Ishikawa (cell line): ENCODE data around the gene MYRFL.
A peak's percentile ranks its signal among the peaks of the same experiment; 100 is the strongest.

Experiments
- CEBPB ChIP-seq: IDR thresholded peaks from 2 replicates; pipeline ENCODE4 v1.6.1; 2012
- CREB1 ChIP-seq: IDR thresholded peaks from 2 replicates; pipeline ENCODE4 v1.6.1; 2012; ENCODE audit warnings: low read depth
- EGR1 ChIP-seq: IDR thresholded peaks from 2 replicates; pipeline ENCODE4 v1.6.1; 2012
- EP300 ChIP-seq: IDR thresholded peaks from 2 replicates; pipeline ENCODE4 v1.6.1; 2012; ENCODE audit warnings: borderline replicate concordance
- FOXM1 ChIP-seq: IDR thresholded peaks from 2 replicates; pipeline ENCODE4 v1.6.1; 2012; ENCODE audit warnings: low read depth, borderline replicate concordance
- NFIC ChIP-seq: IDR thresholded peaks from 2 replicates; pipeline ENCODE4 v1.6.1; 2012
- RAD21 ChIP-seq: IDR thresholded peaks from 2 replicates; pipeline ENCODE4 v1.6.1; 2012; ENCODE audit warnings: low read depth
- TAF1 ChIP-seq: IDR thresholded peaks from 2 replicates; pipeline ENCODE4 v1.6.1; 2012; ENCODE audit warnings: low read depth, mild to moderate bottlenecking
- TCF12 ChIP-seq: IDR thresholded peaks from 2 replicates; pipeline ENCODE4 v1.6.1; 2012; ENCODE audit warnings: low read depth
- TEAD4 ChIP-seq: IDR thresholded peaks from 2 replicates; pipeline ENCODE4 v1.6.1; 2012
- YY1 ChIP-seq: IDR thresholded peaks from 2 replicates; pipeline ENCODE4 v1.6.1; 2012; ENCODE audit warnings: low read depth
- ZBTB7A ChIP-seq: IDR thresholded peaks from 2 replicates; pipeline ENCODE4 v1.6.1; 2012; ENCODE audit warnings: low read depth
- TF ChIP-seq, protein P1 (sequence below): IDR thresholded peaks from 2 replicates; pipeline ENCODE4 v1.6.1; 2012; ENCODE audit warnings: low read depth, mild to moderate bottlenecking
- TF ChIP-seq, protein P2 (sequence below): IDR thresholded peaks from 2 replicates; pipeline ENCODE4 v1.6.1; 2012
- TF ChIP-seq, protein P3 (sequence below): IDR thresholded peaks from 2 replicates; pipeline ENCODE4 v1.6.1; 2012

Gene MYRFL

DNA sequence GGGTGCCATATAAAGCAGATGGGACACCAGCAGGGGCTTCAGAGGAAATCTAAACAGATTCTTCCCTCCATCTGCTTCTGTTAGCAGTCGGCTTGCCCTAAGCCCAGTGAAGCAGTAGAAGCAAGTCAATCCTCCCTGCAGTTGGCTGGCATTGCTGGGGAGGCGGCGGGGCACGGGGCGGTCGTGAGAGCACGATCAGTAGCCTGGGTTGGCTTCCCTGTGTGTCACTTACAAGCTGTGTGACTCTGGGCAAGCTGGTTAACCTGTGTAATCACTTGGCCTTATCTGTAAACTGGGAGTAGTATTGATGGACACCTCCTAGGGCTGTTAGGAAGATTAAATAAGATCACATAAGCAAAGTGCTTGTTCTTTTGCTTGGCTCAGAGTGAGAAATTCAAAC, 19.4 kb downstream of the MYRFL start:
- TF ChIP-seq CEBPB: no peak
- no peak for TF ChIP-seq EGR1
- TF ChIP-seq CREB1: no peak
- TF ChIP-seq YY1: no peak
- TF ChIP-seq, protein P1, sequence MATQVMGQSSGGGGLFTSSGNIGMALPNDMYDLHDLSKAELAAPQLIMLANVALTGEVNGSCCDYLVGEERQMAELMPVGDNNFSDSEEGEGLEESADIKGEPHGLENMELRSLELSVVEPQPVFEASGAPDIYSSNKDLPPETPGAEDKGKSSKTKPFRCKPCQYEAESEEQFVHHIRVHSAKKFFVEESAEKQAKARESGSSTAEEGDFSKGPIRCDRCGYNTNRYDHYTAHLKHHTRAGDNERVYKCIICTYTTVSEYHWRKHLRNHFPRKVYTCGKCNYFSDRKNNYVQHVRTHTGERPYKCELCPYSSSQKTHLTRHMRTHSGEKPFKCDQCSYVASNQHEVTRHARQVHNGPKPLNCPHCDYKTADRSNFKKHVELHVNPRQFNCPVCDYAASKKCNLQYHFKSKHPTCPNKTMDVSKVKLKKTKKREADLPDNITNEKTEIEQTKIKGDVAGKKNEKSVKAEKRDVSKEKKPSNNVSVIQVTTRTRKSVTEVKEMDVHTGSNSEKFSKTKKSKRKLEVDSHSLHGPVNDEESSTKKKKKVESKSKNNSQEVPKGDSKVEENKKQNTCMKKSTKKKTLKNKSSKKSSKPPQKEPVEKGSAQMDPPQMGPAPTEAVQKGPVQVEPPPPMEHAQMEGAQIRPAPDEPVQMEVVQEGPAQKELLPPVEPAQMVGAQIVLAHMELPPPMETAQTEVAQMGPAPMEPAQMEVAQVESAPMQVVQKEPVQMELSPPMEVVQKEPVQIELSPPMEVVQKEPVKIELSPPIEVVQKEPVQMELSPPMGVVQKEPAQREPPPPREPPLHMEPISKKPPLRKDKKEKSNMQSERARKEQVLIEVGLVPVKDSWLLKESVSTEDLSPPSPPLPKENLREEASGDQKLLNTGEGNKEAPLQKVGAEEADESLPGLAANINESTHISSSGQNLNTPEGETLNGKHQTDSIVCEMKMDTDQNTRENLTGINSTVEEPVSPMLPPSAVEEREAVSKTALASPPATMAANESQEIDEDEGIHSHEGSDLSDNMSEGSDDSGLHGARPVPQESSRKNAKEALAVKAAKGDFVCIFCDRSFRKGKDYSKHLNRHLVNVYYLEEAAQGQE: no peak
- TF ChIP-seq, protein P2, sequence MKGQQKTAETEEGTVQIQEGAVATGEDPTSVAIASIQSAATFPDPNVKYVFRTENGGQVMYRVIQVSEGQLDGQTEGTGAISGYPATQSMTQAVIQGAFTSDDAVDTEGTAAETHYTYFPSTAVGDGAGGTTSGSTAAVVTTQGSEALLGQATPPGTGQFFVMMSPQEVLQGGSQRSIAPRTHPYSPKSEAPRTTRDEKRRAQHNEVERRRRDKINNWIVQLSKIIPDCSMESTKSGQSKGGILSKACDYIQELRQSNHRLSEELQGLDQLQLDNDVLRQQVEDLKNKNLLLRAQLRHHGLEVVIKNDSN: no peak
- no peak for TF ChIP-seq ZBTB7A
- no peak for TF ChIP-seq FOXM1
- TF ChIP-seq RAD21: no peak
- no peak for TF ChIP-seq EP300
- no peak for TF ChIP-seq TAF1
- TF ChIP-seq TCF12: no peak
- TF ChIP-seq TEAD4: no peak
- TF ChIP-seq, protein P3, sequence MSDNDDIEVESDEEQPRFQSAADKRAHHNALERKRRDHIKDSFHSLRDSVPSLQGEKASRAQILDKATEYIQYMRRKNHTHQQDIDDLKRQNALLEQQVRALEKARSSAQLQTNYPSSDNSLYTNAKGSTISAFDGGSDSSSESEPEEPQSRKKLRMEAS: no peak
- no peak for TF ChIP-seq NFIC

DNA sequence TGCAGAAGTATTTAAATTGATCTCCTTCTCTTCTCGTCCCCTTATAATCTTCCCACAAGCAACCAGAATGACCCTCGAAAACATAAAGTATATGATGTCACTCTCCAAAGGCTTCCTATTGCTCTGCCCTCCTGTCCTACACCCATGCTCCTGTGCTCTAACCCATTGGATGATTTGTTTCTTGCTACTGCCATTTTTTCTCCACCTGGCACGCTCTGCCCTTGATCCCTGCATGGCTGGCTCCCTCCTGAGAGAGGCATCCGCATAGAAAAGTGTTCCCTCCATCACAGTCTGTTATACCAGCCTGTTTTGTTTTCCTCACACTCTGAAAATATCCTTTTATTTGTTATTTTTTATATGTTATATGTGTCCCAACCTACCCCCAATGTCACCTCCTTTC, 19.8 kb downstream of the MYRFL start:
- TF ChIP-seq TAF1 (no peak), CREB1 (no peak)
- TF ChIP-seq, protein P3: no peak

DNA sequence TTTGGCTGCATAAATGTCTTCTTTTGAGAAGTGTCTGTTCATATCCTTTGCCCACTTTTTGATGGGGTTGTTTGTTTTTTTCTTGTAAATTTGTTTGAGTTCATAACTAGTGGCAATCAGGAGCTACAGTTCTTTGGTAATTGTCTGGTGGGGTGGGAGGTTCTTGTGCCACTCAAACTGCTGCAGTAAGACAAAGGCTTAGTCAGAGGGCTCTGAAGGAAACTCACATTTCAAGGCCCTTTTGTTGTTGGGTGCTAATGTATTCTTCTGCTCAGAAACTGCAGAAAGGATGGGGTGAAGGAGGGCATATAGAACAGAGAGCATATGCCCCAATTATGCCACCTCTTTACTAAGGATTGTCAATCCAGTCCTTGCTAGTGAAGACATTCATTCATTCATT, 21.9 kb downstream of the MYRFL start:
- TF ChIP-seq ZBTB7A (no peak), FOXM1 (no peak), EP300 (no peak)

DNA sequence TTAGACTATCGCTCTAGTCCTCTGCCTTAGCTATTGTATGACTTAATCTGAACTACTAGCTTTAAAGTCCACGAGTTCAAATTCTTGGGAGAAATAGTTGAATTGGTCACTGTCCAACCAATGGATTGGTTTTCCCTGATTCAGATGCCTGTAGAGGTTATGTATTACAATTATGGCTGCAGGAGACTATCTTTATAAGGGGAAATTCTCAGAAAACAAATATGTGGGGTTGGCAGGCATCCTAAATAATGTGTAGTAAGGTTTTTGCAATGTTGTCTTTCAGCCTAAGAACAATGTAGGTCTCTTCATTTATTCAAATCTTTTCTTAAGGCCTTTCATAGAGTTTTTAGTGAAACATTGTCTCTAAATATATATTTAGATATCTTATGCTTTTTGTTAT, 26.9 kb downstream of the MYRFL start:
- TF ChIP-seq NFIC: no peak
- no peak for TF ChIP-seq CEBPB
- no peak for TF ChIP-seq YY1
- no peak for TF ChIP-seq RAD21
- no peak for TF ChIP-seq ZBTB7A
- TF ChIP-seq FOXM1: no peak
- TF ChIP-seq, protein P1: no peak
- no peak for TF ChIP-seq TEAD4

DNA sequence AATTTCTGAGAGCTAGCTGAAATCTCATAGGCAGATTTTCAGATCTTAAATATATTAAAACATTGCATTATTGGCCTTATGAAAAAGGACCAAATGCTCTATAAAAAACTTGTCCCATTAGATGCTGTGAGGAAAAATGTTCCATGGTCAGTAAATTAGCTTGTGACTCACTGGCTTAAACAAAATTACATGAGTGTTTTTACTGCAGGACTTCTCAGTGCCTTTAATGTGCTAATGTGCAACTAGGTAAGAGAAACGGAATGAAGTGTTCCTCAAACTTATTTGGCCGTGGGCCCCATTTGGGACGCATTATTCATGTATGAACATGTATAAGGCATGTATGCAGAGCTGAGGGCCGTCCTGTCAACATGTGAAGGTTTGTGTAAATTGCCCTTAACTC, 41.7 kb downstream of the MYRFL start:
- TF ChIP-seq ZBTB7A (no peak), YY1 (no peak)

DNA sequence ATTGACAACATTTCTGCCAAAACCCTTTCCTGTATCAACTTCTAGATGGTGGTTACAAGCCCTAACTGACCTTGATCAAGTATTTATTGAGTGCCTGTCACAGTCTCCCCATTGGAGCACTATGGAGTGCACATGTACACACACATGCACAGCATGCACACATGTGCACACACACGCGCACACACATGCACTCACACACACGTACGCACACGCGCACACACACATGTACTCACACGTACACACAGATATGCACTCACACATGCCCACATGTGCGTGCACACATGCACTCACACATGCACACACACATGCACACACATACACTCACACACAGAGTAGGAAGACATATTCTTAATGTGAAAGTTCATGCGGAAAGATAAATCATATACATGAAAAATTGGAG, 43.7 kb downstream of the MYRFL start:
- TF ChIP-seq YY1 (no peak), NFIC (no peak), TEAD4 (no peak), RAD21 (no peak), TAF1 (no peak), CEBPB (no peak), TCF12 (no peak)
- TF ChIP-seq, protein P2: no peak
- TF ChIP-seq, protein P3: no peak

DNA sequence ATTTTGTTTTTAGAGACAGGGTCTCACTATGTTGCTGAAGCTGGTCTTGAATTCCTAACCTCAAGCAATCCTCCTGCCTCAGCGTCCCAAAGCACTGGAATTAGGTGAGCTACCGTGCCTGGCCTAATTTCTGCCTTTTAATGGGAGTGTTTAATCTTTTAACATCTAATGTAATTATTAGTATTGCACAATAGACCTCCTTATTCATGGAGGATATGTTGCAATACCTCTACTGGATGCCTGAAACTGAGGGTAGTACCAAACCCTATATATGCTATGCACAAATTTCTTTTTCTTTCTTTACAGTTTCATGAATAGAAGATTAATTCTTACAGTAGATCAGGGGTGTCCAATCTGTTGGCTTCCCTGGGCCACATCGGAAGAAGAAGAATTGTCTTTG, 47.8 kb downstream of the MYRFL start:
- TF ChIP-seq CEBPB: peak; percentile 97
- no peak for TF ChIP-seq TCF12
